Measurements from ENCODE around the gene THRAP3. TPM values are rescaled to one million over a fixed set of nuclear protein-coding genes. Genes with fewer than 3 reads are reported as not detected.
A peak's percentile ranks its signal among the peaks of the same experiment; 100 is the strongest.

The THRAP3 gene
- total and polyA plus RNA-seq, 2 experiments from 2014 or later = 127 to 161 TPM

- Histone ChIP-seq H2AFZ (no peak overlapping the region), H3K4me3 (no peak overlapping the region), H3F3A (replicated peaks; ENCODE audit: low read depth) (no peaks in the 10 kb centered on the region; the same call in 1 of the 2 replicates), H3K4me1 (ENCODE audit: insufficient read depth) (peaks cover 6% of the 10 kb centered on the region; the same call in 1 of the 2 replicates), H3K4me2 (peak overlapping the region; percentile 42; the same call in 1 of the 2 replicates), H4K20me1 (replicated peaks; ENCODE audit: insufficient read depth) (peaks cover 63% of the 10 kb centered on the region), H3K27ac (ENCODE audit: low read depth) (peak overlapping the region; percentile 79; the same call in 1 of the 2 replicates), H3K27me3 (ENCODE audit: insufficient read depth) (no peaks in the 10 kb centered on the region), H3K79me2 (replicated peaks; ENCODE audit: insufficient read depth) (peaks cover 98% of the 10 kb centered on the region), H3K36me3 (ENCODE audit: insufficient read depth) (peaks cover 13% of the 10 kb centered on the region), H3K9me2 (ENCODE audit: insufficient read depth) (no peaks in the 10 kb centered on the region)
- Mint-ChIP-seq H3K4me3 (no peak overlapping the region), H3K9me3 (no peaks in the 10 kb centered on the region), H3K4me1 (peaks cover 23% of the 10 kb centered on the region), H3K27ac (peak overlapping the region; percentile 83; the same call in 1 of the 2 replicates), H3K27me3 (ENCODE audit: insufficient read depth, low read depth, poor library complexity) (peaks cover 5% of the 10 kb centered on the region), H3K36me3 (ENCODE audit: low read depth) (peaks cover 28% of the 10 kb centered on the region)
- ATAC-seq (no peak), DNase-seq (ENCODE audit: low spot score) (no peak)
- no peak for TF ChIP-seq CTCF (conservative IDR thresholded peaks at IDR 0.05; ENCODE audit: low read depth in 2 of 2)
- TF ChIP-seq NANOG (IDR thresholded peaks at IDR 0.05; ENCODE audit: borderline replicate concordance) = no peak
- no peak for TF ChIP-seq EZH2 (IDR thresholded peaks at IDR 0.05; ENCODE audit: low read depth, unreplicated experiment)
- no peak for TF ChIP-seq JUNB (IDR thresholded peaks at IDR 0.05; ENCODE audit: unreplicated experiment)
- no peak for TF ChIP-seq POLR2AphosphoS5 (IDR thresholded peaks at IDR 0.05; ENCODE audit: low read depth)
Measured at GRCh38 chr1:36256558-36257374, 32.5 kb downstream of the THRAP3 start.

GRCh38 chr1:36257375-36257767, 33.1 kb downstream of the THRAP3 start:
- DNase-seq (ENCODE audit: low spot score) (peak; percentile 23), ATAC-seq (peak; percentile 53)
- peaks cover 98% of the 10 kb centered on the region for H3K79me2 ChIP-seq (replicated peaks; ENCODE audit: insufficient read depth)
- no peaks in the 10 kb centered on the region for H3K9me2 ChIP-seq (ENCODE audit: insufficient read depth)
- H3K27me3 ChIP-seq (ENCODE audit: insufficient read depth) = no peaks in the 10 kb centered on the region
- H3F3A ChIP-seq (replicated peaks; ENCODE audit: low read depth) = no peaks in the 10 kb centered on the region; the same call in 1 of the 2 replicates
- peaks cover 5% of the 10 kb centered on the region for H3K27me3 Mint-ChIP-seq (ENCODE audit: insufficient read depth, low read depth, poor library complexity)
- peaks cover 16% of the 10 kb centered on the region for H3K36me3 ChIP-seq (ENCODE audit: insufficient read depth)
- peak overlapping the region; percentile 0; the same call in 1 of the 3 replicates for H3K4me3 Mint-ChIP-seq
- H3K4me3 ChIP-seq = no peak overlapping the region
- peak overlapping the region; percentile 42; the same call in 1 of the 2 replicates for H3K4me2 ChIP-seq
- H3K9me3 Mint-ChIP-seq = no peaks in the 10 kb centered on the region
- H4K20me1 ChIP-seq (replicated peaks; ENCODE audit: insufficient read depth) = peaks cover 62% of the 10 kb centered on the region
- peaks cover 22% of the 10 kb centered on the region for H3K4me1 Mint-ChIP-seq
- H3K27ac Mint-ChIP-seq = peak overlapping the region; percentile 83
- H3K4me1 ChIP-seq (ENCODE audit: insufficient read depth) = peaks cover 6% of the 10 kb centered on the region; the same call in 1 of the 2 replicates
- H3K36me3 Mint-ChIP-seq (ENCODE audit: low read depth) = peaks cover 33% of the 10 kb centered on the region
- H3K27ac ChIP-seq (ENCODE audit: low read depth) = peak overlapping the region; percentile 79
- H2AFZ ChIP-seq = no peak overlapping the region
- no peak for TF ChIP-seq POLR2AphosphoS5 (IDR thresholded peaks at IDR 0.05; ENCODE audit: low read depth)
- TF ChIP-seq, protein P1, sequence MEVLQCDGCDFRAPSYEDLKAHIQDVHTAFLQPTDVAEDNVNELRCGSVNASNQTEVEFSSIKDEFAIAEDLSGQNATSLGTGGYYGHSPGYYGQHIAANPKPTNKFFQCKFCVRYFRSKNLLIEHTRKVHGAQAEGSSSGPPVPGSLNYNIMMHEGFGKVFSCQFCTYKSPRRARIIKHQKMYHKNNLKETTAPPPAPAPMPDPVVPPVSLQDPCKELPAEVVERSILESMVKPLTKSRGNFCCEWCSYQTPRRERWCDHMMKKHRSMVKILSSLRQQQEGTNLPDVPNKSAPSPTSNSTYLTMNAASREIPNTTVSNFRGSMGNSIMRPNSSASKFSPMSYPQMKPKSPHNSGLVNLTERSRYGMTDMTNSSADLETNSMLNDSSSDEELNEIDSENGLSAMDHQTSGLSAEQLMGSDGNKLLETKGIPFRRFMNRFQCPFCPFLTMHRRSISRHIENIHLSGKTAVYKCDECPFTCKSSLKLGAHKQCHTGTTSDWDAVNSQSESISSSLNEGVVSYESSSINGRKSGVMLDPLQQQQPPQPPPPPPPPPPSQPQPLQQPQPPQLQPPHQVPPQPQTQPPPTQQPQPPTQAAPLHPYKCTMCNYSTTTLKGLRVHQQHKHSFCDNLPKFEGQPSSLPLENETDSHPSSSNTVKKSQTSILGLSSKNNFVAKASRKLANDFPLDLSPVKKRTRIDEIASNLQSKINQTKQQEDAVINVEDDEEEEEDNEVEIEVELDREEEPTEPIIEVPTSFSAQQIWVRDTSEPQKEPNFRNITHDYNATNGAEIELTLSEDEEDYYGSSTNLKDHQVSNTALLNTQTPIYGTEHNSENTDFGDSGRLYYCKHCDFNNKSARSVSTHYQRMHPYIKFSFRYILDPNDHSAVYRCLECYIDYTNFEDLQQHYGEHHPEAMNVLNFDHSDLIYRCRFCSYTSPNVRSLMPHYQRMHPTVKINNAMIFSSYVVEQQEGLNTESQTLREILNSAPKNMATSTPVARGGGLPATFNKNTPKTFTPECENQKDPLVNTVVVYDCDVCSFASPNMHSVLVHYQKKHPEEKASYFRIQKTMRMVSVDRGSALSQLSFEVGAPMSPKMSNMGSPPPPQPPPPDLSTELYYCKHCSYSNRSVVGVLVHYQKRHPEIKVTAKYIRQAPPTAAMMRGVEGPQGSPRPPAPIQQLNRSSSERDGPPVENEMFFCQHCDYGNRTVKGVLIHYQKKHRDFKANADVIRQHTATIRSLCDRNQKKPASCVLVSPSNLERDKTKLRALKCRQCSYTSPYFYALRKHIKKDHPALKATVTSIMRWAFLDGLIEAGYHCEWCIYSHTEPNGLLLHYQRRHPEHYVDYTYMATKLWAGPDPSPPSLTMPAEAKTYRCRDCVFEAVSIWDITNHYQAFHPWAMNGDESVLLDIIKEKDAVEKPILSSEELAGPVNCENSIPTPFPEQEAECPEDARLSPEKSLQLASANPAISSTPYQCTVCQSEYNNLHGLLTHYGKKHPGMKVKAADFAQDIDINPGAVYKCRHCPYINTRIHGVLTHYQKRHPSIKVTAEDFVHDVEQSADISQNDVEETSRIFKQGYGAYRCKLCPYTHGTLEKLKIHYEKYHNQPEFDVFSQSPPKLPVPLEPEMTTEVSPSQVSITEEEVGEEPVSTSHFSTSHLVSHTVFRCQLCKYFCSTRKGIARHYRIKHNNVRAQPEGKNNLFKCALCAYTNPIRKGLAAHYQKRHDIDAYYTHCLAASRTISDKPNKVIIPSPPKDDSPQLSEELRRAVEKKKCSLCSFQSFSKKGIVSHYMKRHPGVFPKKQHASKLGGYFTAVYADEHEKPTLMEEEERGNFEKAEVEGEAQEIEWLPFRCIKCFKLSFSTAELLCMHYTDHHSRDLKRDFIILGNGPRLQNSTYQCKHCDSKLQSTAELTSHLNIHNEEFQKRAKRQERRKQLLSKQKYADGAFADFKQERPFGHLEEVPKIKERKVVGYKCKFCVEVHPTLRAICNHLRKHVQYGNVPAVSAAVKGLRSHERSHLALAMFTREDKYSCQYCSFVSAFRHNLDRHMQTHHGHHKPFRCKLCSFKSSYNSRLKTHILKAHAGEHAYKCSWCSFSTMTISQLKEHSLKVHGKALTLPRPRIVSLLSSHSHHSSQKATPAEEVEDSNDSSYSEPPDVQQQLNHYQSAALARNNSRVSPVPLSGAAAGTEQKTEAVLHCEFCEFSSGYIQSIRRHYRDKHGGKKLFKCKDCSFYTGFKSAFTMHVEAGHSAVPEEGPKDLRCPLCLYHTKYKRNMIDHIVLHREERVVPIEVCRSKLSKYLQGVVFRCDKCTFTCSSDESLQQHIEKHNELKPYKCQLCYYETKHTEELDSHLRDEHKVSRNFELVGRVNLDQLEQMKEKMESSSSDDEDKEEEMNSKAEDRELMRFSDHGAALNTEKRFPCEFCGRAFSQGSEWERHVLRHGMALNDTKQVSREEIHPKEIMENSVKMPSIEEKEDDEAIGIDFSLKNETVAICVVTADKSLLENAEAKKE (CRISPR knock-in tag; IDR thresholded peaks at IDR 0.05) = no peak
- no peak for TF ChIP-seq CREB1 (CRISPR knock-in tag; IDR thresholded peaks at IDR 0.05; ENCODE audit: low read depth)
- TF ChIP-seq EZH2 (IDR thresholded peaks at IDR 0.05; ENCODE audit: low read depth, unreplicated experiment) = no peak
- no peak for TF ChIP-seq JUNB (IDR thresholded peaks at IDR 0.05; ENCODE audit: unreplicated experiment)
- TF ChIP-seq ETS1 (IDR thresholded peaks at IDR 0.05) = no peak
- no peak for TF ChIP-seq ZNF331 (CRISPR knock-in tag; IDR thresholded peaks at IDR 0.05; ENCODE audit: low read depth)
